ENCODE results near the gene WSB2. TPM values are rescaled to one million over a fixed set of nuclear protein-coding genes. Genes with fewer than 3 reads are reported as not detected.

Gene WSB2
- total and polyA plus RNA-seq, 2 experiments from 2014 or later, result 51.5 to 86.2 TPM

DNA sequence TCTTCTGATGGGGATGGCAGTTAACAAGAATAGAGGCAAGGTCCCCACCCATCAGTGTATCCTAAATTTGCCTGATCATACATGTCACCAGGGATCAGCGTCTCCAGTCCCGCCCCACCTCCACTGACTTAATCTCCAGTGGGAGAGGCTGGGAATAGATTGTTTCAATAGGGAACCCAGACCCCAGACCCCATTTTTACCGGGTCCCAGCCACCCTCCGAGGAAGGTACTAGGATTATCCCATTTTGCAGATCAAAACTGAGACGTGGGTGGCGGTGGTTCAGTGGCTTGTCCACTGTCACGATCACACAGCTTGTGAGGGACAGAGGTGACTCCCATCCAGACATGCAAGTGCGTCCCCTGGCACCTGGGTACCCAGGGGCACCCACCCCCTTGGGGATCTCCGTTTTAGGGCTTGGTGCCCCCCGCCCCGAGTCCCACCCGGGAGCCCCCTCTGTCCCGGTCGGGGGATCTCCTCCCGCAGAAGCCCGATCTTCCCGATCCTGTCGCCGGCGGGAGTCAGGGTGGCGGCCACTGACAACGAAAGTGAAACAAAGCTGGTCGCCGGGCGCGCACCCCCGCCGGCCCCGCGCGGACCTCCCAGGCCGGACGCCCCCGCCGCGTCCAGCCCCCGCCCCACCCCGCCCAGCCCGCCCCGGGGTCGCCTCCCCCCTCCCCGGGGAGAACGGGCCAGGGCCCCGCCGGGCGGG, 523 bp downstream of the WSB2 start:
- no peaks in the 10 kb centered on the region for H4K20me1 ChIP-seq (ENCODE audit: insufficient read depth, poor library complexity, severe bottlenecking)
- TF ChIP-seq, protein P1, sequence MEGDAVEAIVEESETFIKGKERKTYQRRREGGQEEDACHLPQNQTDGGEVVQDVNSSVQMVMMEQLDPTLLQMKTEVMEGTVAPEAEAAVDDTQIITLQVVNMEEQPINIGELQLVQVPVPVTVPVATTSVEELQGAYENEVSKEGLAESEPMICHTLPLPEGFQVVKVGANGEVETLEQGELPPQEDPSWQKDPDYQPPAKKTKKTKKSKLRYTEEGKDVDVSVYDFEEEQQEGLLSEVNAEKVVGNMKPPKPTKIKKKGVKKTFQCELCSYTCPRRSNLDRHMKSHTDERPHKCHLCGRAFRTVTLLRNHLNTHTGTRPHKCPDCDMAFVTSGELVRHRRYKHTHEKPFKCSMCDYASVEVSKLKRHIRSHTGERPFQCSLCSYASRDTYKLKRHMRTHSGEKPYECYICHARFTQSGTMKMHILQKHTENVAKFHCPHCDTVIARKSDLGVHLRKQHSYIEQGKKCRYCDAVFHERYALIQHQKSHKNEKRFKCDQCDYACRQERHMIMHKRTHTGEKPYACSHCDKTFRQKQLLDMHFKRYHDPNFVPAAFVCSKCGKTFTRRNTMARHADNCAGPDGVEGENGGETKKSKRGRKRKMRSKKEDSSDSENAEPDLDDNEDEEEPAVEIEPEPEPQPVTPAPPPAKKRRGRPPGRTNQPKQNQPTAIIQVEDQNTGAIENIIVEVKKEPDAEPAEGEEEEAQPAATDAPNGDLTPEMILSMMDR (IDR thresholded peaks at IDR 0.05; ENCODE audit: poor library complexity), result no peak
- H3K4me3 ChIP-seq, result peak overlapping the region; percentile 80
- H3K4me2 ChIP-seq, result peak overlapping the region; percentile 90
- DNase-seq (ENCODE audit: low spot score), result peak; percentile 70
- H3K36me3 ChIP-seq (replicated peaks; ENCODE audit: insufficient read depth, low read depth), result no peaks in the 10 kb centered on the region
- H3K79me2 ChIP-seq, result peaks cover 57% of the 10 kb centered on the region
- H3K4me1 ChIP-seq (ENCODE audit: insufficient read depth), result peaks cover 36% of the 10 kb centered on the region
- no peaks in the 10 kb centered on the region for H3K27me3 ChIP-seq
- H3K9me3 ChIP-seq (ENCODE audit: low read depth), result no peaks in the 10 kb centered on the region
- H3K9me2 ChIP-seq (replicated peaks; ENCODE audit: insufficient read depth), result no peaks in the 10 kb centered on the region
- H3K27ac ChIP-seq, result peak overlapping the region; percentile 98
- H2AFZ ChIP-seq, result no peak overlapping the region
- WGBS (ENCODE audit: low lambda C conversion rate, missing lambda C conversion rate), result under 1% methylated on average over 21 of the region's 46 CpGs

DNA sequence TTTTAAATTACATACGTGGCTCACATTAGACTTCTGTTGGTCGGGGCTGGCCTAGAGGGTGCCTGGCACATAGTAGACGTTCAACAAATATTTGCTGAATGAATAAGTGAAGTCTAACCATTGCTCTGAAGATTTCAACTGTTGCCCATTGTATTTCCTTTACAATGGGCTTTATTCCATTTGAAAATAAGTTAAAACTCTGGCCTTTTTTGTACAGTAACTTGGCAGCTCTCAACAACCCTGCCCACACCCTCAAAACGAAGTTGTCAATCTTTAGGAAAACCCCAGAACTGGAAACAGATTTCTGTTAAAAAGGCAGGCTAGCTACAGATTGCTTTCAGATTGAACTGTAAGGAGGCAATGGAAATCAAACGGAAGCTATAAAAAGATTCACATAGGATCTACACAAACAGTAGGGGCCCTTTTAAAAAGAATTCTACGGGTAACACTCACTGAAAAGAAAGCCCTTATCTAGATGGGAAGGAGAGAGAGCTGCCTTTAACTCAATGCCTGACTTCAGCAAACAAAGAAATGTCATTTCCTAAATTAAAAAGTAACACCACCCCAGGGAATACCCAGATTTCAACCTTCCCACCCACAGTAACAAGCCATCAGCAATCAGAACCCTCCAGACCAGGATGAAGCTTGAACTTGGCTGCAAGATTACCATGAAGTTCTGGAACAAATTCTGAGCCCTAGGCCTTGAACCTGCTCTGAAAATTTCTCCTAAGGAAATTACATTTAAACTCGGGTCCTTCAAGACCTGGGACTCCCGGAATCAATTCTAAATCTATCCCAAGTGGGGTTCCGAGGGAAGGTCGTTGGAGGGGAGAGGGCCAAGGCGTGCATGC, 1.4 kb downstream of the WSB2 start:
- Histone ChIP-seq H4K20me1 (ENCODE audit: insufficient read depth, poor library complexity, severe bottlenecking) (no peaks in the 10 kb centered on the region), H3K9me2 (replicated peaks; ENCODE audit: insufficient read depth) (no peaks in the 10 kb centered on the region), H3K36me3 (replicated peaks; ENCODE audit: insufficient read depth, low read depth) (no peaks in the 10 kb centered on the region), H3K27me3 (no peaks in the 10 kb centered on the region), H3K4me3 (peak overlapping the region; percentile 80), H3K9me3 (ENCODE audit: low read depth) (no peaks in the 10 kb centered on the region), H3K4me2 (peak overlapping the region; percentile 90), H3K4me1 (ENCODE audit: insufficient read depth) (peaks cover 31% of the 10 kb centered on the region), H3K27ac (peak overlapping the region; percentile 98), H3K79me2 (peaks cover 66% of the 10 kb centered on the region), H2AFZ (no peak overlapping the region)
- WGBS (ENCODE audit: low lambda C conversion rate, missing lambda C conversion rate), result 21% methylated on average over 11 of the region's 11 CpGs
- TF ChIP-seq, protein P1 (IDR thresholded peaks at IDR 0.05; ENCODE audit: poor library complexity), result no peak
- TF ChIP-seq EZH2phosphoT487 (IDR thresholded peaks at IDR 0.05; ENCODE audit: low read depth, severe bottlenecking, unreplicated experiment), result no peak
- no peak for TF ChIP-seq EZH2 (IDR thresholded peaks at IDR 0.05; ENCODE audit: borderline replicate concordance)
- no peak for DNase-seq (ENCODE audit: low spot score)

DNA sequence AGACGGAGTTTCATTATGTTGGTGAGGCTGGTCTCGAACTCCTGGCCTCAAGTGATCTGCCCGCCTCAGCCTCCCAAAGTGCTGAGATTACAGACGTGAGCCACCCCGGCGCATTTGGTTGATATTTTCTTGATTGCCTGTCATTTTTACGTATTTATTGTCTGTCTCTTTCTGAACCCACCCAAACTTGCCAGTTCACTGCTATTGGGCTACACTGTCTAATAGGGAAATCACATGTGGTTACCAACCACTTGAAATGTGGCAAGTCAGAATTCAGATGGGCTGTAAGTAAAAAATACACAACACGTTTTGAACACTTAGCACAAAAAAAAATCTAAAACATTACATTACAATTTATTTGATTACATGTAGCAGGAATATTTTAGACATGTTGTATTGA, 2.1 kb downstream of the WSB2 start:
- Histone ChIP-seq H3K9me2 (replicated peaks; ENCODE audit: insufficient read depth) (no peaks in the 10 kb centered on the region), H3K4me2 (peak overlapping the region; percentile 90), H3K36me3 (replicated peaks; ENCODE audit: insufficient read depth, low read depth) (no peaks in the 10 kb centered on the region), H2AFZ (no peak overlapping the region), H3K4me3 (no peak overlapping the region), H3K79me2 (peaks cover 72% of the 10 kb centered on the region), H3K27me3 (no peaks in the 10 kb centered on the region), H3K4me1 (ENCODE audit: insufficient read depth) (peaks cover 31% of the 10 kb centered on the region), H4K20me1 (ENCODE audit: insufficient read depth, poor library complexity, severe bottlenecking) (no peaks in the 10 kb centered on the region), H3K27ac (peak overlapping the region; percentile 98), H3K9me3 (ENCODE audit: low read depth) (no peaks in the 10 kb centered on the region)
- no peak for DNase-seq (ENCODE audit: low spot score)
- no peak for TF ChIP-seq EZH2 (IDR thresholded peaks at IDR 0.05; ENCODE audit: borderline replicate concordance)
- no peak for TF ChIP-seq EZH2phosphoT487 (IDR thresholded peaks at IDR 0.05; ENCODE audit: low read depth, severe bottlenecking, unreplicated experiment)
- TF ChIP-seq, protein P1 (IDR thresholded peaks at IDR 0.05; ENCODE audit: poor library complexity), result no peak
- 96% methylated on average over 8 of the region's 8 CpGs for WGBS (ENCODE audit: low lambda C conversion rate, missing lambda C conversion rate)
